Adrenal gland (tissue), 5 donors: ENCODE measurements around the gene RPL7L1.

ENCODE experiments used
- CTCF ChIP-seq, 6 experiments: fragments of 450-650 bp in 4 of 6; fragments of 200-600 bp in 2 of 6; sonication (generic) in 1 of 6; IDR thresholded peaks; 1 replicate in 5 of 6; 2 replicates in 1 of 6; pipeline versions ENCODE4 v1.5.1 to v1.8.0; 2016 to 2021; ENCODE audit warnings: antibody characterized with exemption in 6 of 6, mild to moderate bottlenecking in 2 of 6, moderate library complexity in 1 of 6
- POLR2A ChIP-seq, 2 donors: fragments of 450-650 bp; IDR thresholded peaks; one replicate each; pipeline ENCODE4 v1.6.1; 2017; ENCODE audit warnings: antibody characterized with exemption in 2 of 2, mild to moderate bottlenecking in 2 of 2, moderate library complexity in 1 of 2
- donor health status: DM: no; HTN: no; CAD: no.

- TF ChIP-seq CTCF (IDR thresholded peaks at IDR 0.05) (no peak), POLR2A (IDR thresholded peaks at IDR 0.05) (no peak)
Observed at GRCh38 chr6:42938987-42939809, 59.8 kb downstream of the RPL7L1 start.
